Activated CD4-positive, alpha-beta T cell treated with anti-CD3 and anti-CD28 coated beads, Interleukin-2, amount 50 U/mL, for 48 hours (primary cell): Measurements from ENCODE around the gene HCLS1.
"Not testable (repeated sequence)": the region's sequence is repeated elsewhere in the genome, so short reads cannot be mapped to it uniquely, and the experiment has no call there.

Source experiments
- DNase-seq, 2 experiments: peaks; one replicate each; pipeline ENCODE4 v3.0.0-alpha.2; 2020

Gene HCLS1

DNA sequence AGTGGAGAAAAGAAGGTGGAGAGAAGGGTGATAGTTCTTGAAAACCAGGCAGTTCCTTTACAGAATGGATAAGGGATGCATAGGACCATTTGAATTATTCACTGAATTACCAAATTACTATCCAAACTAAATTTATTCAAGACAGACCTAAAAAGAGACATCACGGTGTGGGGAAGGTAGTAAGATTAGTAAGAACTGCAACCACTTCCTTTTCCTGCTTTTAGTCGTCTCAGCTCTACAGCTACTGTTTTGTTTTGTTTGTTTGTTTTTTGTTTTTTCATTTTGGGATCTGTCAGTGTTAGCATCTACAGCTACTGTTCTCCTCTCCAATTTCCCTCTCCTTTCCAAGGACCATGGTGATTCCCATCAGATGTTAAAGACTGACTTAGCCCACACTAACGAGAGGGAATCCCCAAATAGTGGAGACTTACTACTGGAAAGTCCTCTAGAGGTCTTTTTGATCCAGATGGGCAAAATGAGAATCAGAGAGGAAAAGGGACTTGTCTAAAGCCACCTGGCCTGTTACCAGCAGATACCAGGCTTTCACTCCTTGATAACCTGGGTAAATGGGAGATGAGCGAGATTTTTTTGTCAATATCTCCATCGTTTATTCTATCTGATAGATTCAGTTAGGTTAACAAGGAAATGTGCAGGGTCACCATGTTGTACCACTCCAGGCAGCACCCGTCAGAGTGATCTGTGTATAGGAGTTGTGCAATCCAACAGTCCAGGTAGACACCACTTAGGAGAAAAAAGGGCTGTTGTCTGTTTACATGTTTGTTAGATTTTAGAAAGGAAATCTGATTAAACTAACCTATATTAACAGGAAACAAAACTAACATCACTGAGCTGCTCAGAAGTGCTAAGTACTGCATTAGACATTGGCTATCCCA lies 6.0 kb downstream of the HCLS1 start:
- DNase-seq = no peak

- DNase-seq = no peak
Measured at GRCh38 chr3:121651684-121652083, 9.0 kb downstream of the HCLS1 start.

DNA sequence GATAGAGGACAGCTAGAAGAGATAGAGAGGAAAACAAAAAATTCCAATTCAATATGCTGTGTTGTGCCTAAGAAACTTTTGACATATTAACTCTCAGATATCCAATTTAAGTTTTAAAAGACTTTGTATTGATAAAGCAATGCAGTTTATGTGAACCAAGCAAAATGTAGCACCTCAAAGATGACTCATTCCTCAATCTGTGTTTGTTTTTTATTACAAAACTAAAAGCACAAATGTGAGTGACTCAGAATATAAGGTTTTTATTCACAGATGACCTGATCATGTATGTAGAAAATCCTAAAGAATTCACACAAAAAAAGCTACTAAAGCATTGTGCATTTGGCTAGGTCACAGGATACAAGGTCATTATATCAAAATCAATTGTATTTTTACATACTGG lies 11.1 kb downstream of the HCLS1 start:
- no peak for DNase-seq

- DNase-seq = no peak
Measured at GRCh38 chr3:121648219-121648958, 12.3 kb downstream of the HCLS1 start.

- DNase-seq = no peak
Measured at GRCh38 chr3:121645054-121645453, 15.6 kb downstream of the HCLS1 start.

GRCh38 chr3:121642601-121643314 lies 17.9 kb downstream of the HCLS1 start:
- DNase-seq = no peak

DNA sequence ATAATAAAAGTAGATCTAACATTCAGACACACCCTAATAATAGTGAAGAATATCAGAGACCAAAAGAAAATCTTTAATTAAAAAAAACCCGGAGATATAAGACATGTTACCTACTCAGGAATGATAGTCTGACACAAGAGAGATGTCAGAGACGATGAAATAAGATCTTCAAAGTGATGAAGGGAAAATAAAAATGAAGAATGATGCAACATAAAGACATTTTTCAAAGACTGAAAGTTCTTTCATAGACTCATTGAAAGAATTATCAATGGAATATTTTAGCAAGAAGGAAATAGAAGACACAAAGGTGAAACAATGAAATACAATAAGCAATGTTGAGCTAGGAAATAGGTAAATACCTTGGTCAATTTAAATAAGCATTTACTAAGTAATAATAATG lies 19.6 kb downstream of the HCLS1 start:
- DNase-seq = no peak

DNA sequence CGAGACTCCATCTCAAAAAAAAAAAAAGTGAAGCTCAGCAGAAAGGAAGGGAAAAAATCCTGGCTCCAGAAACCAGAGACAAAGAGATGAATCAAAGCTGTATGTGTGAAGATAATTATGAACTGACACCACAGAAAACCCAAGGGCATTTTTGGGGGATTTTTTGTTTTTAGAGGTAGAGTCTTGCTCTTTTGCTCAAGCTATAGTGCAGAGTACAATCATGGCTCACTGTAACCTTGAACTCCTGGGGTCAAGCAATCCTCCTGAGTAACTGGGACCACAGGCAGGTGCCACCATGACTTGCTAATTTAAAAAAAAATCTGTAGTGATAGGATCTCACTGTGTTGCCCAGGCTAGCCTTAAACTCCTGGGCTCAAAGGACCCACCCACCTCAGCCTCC lies 22.8 kb downstream of the HCLS1 start:
- no peak for DNase-seq

DNA sequence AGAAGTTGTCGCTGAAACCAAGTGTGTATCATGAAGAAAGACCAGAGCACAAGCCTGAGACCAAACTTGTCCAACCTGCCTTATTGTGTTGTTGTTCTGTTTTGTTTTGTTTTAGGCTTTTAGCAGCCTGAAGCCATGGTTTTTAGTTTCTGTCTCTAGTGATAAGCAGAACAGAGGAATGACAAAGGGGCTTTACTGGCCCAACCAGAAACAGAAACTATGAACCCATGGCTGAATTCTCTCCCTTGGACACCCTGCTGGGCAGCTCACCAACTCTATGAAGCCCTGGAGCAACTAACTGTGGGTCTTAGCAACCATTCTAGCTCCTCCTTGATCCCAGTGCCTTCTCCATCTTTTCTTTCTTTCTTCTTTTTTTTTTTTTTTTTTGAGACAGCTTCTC lies 30.3 kb downstream of the HCLS1 start:
- no peak for DNase-seq

GRCh38 chr3:121629601-121630000 lies 31.1 kb downstream of the HCLS1 start:
- no peak for DNase-seq

DNA sequence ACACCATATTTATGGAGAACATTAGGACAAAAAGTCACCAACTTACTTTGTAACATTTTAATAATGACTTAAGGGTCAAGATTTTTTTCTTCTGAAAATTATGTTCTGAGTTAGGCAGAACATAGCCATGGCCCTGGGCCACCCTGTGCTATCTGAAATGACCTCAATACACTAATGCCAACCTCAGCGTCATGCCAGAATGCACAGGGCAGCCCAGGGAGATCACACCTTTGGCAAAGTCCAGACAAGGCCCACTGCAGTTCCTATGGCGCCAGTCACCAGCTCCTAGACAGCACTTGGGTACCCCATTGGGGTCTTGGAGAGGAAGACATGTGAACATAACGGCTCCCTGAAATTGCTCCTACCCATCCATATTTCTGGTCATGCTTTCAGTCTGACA lies 33.1 kb downstream of the HCLS1 start:
- no peak for DNase-seq

DNA sequence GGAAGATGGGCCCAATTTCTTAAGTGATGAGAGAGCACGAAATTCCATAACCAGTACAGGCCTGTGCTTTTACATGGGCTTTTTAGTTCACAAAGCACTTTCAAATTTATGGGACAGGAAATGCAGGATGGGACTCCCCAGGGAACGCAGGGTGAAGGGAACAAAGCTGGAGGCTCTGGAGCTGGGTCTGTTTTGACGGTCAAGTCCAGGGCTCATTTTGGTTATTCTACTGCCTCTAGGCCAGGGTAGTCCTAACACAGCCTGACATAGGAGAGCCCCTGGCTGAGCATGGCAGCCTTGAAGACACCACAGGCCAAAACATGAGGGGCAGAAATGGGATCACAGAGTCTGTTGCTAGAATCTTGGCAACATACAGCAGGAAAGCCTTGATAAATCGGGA lies 33.5 kb downstream of the HCLS1 start:
- DNase-seq = no peak

DNA sequence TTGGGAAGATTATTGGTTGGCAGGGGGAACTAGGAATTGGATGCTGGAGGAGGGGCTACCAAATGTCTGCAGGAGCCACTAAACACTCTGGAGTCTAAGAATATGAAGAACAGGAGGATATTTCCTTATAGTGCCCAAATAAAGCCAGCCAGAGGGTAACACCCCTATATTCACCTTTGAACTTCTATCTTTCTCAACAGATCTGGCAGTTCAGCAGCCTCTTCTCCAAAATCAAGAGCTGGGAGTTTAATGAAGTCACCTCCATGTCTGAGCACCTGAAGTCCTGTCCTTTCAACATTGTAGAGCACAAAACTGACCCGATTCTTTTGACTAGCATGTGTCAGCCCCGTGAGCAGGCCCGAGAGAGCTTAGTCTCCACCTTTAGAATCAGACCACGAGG lies 34.2 kb downstream of the HCLS1 start:
- DNase-seq = no peak

- no peak for DNase-seq
Measured at GRCh38 chr3:121624147-121624899, 36.4 kb downstream of the HCLS1 start.

DNA sequence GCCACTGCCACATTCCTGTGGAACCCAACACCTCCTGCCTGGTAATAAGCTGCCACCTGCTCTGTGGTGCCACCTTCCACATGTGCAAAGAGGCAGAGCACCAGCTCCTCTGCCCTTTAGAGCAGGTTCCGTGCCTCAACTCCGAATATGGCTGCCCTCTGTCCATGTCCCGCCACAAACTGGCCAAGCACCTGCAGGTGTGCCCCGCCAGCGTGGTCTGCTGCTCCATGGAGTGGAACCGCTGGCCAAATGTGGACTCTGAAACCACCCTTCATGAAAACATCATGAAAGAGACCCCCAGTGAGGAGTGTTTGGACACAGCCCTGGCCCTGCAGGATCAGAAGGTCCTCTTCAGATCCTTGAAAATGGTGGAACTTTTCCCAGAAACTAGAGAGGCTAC lies 39.2 kb downstream of the HCLS1 start:
- no peak for DNase-seq

- DNase-seq = no peak
Measured at GRCh38 chr3:121619691-121620090, 41.0 kb downstream of the HCLS1 start.

- DNase-seq = no peak
Measured at GRCh38 chr3:121606106-121606505, 54.6 kb downstream of the HCLS1 start.

GRCh38 chr3:121604759-121605158 lies 55.9 kb downstream of the HCLS1 start:
- no peak for DNase-seq

GRCh38 chr3:121601212-121601812 lies 59.4 kb downstream of the HCLS1 start:
- DNase-seq = no peak

GRCh38 chr3:121599900-121600299 lies 60.8 kb downstream of the HCLS1 start:
- DNase-seq = not testable (repeated sequence)

GRCh38 chr3:121598564-121598963 lies 62.1 kb downstream of the HCLS1 start:
- DNase-seq = no peak

DNA sequence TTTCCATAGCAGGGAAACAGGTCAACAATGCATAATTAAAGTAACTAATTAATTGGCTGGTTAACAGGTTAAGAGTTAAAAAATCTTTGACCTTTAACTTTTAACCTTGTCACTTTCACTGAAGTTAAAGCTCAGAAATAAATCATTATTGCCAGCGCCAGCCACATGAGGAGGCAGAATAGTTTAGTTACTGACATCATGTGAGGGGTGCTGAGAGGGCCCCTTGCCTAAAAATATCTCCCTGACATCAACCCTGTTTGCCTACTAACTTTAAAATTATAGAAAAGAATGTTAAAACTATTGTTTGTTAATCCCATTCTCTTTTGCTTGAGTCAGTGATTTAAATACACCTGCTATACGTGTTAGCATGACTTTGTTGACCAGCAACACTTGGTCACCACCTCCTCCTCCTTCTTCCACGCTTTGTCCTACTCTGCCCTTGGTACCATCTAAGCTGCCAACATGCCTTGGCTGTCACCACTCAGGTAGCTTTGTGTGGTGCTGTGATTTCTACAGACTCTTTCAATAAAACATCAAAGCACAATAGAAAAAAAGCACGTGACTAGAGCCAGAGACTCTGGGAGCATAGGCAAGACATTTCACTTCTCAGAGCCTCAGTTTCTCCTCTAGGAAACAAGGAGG lies 64.8 kb downstream of the HCLS1 start:
- DNase-seq = no peak
